Activated naive CD8-positive, alpha-beta T cell treated with anti-CD3 and anti-CD28 coated beads for 36 hours (primary cell): Measurements from ENCODE around the gene RHO. TPM values are rescaled to one million over a fixed set of nuclear protein-coding genes. Genes with fewer than 3 reads are reported as not detected.

Experiments used
- DNase-seq: peaks from one replicate; pipeline ENCODE4 v3.0.0; 2021
- H3K27ac Mint-ChIP-seq: one replicate; pipeline ENCODE4 v1.8.0; 2022; ENCODE audit warnings: mild to moderate bottlenecking, moderate library complexity, mixed read lengths
- H3K27me3 Mint-ChIP-seq: one replicate; pipeline ENCODE4 v1.8.0; 2022; ENCODE audit warnings: mild to moderate bottlenecking, mixed read lengths
- H3K36me3 Mint-ChIP-seq: one replicate; pipeline ENCODE4 v1.8.0; 2021; ENCODE audit warnings: mild to moderate bottlenecking, mixed read lengths
- H3K4me1 Mint-ChIP-seq: one replicate; pipeline ENCODE4 v1.8.0; 2021; ENCODE audit warnings: mixed read lengths
- H3K4me3 Mint-ChIP-seq: one replicate; pipeline ENCODE4 v1.8.0; 2022; ENCODE audit warnings: mild to moderate bottlenecking, moderate library complexity, mixed read lengths
- H3K9me3 Mint-ChIP-seq: one replicate; pipeline ENCODE4 v1.8.0; 2022; ENCODE audit warnings: mixed read lengths
- total RNA-seq, 2 experiments: library from RNA; stranded (reverse); gene quantifications; one replicate each; pipeline ENCODE4 v1.2.3, GENCODE V29; 2021

RHO gene
- total RNA-seq, 2 experiments from 2014 or later = not detected

- Mint-ChIP-seq H3K4me3 (no peak overlapping the region), H3K27me3 (no peaks in the 10 kb centered on the region), H3K9me3 (no peaks in the 10 kb centered on the region), H3K36me3 (no peaks in the 10 kb centered on the region), H3K27ac (no peak overlapping the region), H3K4me1 (no peaks in the 10 kb centered on the region)
- DNase-seq = no peak
These were observed 35.6 kb downstream of the RHO start for GRCh38 chr3:129563850-129564535.

- Mint-ChIP-seq H3K4me3 (no peak overlapping the region), H3K27ac (no peak overlapping the region), H3K36me3 (no peaks in the 10 kb centered on the region), H3K4me1 (no peaks in the 10 kb centered on the region), H3K9me3 (no peaks in the 10 kb centered on the region), H3K27me3 (no peaks in the 10 kb centered on the region)
- no peak for DNase-seq
These were observed 36.7 kb downstream of the RHO start for GRCh38 chr3:129564981-129565644.

- H3K9me3 Mint-ChIP-seq = no peaks in the 10 kb centered on the region
- no peaks in the 10 kb centered on the region for H3K4me1 Mint-ChIP-seq
- H3K4me3 Mint-ChIP-seq = no peak overlapping the region
- H3K36me3 Mint-ChIP-seq = no peaks in the 10 kb centered on the region
- H3K27ac Mint-ChIP-seq = no peak overlapping the region
- no peak for DNase-seq
- no peaks in the 10 kb centered on the region for H3K27me3 Mint-ChIP-seq
These were observed 37.5 kb downstream of the RHO start for GRCh38 chr3:129565902-129566301.

- H3K27ac Mint-ChIP-seq = no peak overlapping the region
- H3K4me1 Mint-ChIP-seq = no peaks in the 10 kb centered on the region
- H3K36me3 Mint-ChIP-seq = no peaks in the 10 kb centered on the region
- H3K9me3 Mint-ChIP-seq = no peaks in the 10 kb centered on the region
- no peak for DNase-seq
- H3K27me3 Mint-ChIP-seq = no peaks in the 10 kb centered on the region
- H3K4me3 Mint-ChIP-seq = no peak overlapping the region
These were observed 38.8 kb downstream of the RHO start for GRCh38 chr3:129567176-129567705.

GRCh38 chr3:129567939-129568338, 39.5 kb downstream of the RHO start:
- no peak for DNase-seq
- Mint-ChIP-seq H3K4me1 (no peaks in the 10 kb centered on the region), H3K27me3 (no peaks in the 10 kb centered on the region), H3K9me3 (no peaks in the 10 kb centered on the region), H3K4me3 (no peak overlapping the region), H3K36me3 (no peaks in the 10 kb centered on the region), H3K27ac (no peak overlapping the region)

GRCh38 chr3:129569856-129570255, 41.4 kb downstream of the RHO start:
- H3K4me1 Mint-ChIP-seq = no peaks in the 10 kb centered on the region
- DNase-seq = no peak
- H3K9me3 Mint-ChIP-seq = no peaks in the 10 kb centered on the region
- no peak overlapping the region for H3K27ac Mint-ChIP-seq
- H3K27me3 Mint-ChIP-seq = no peaks in the 10 kb centered on the region
- no peak overlapping the region for H3K4me3 Mint-ChIP-seq
- H3K36me3 Mint-ChIP-seq = no peaks in the 10 kb centered on the region

GRCh38 chr3:129571605-129572547, 43.4 kb downstream of the RHO start:
- Mint-ChIP-seq H3K36me3 (no peaks in the 10 kb centered on the region), H3K27ac (no peak overlapping the region), H3K4me3 (no peak overlapping the region), H3K4me1 (peaks cover 11% of the 10 kb centered on the region), H3K27me3 (no peaks in the 10 kb centered on the region), H3K9me3 (no peaks in the 10 kb centered on the region)
- no peak for DNase-seq

GRCh38 chr3:129572603-129573002, 44.2 kb downstream of the RHO start:
- no peak overlapping the region for H3K4me3 Mint-ChIP-seq

GRCh38 chr3:129573493-129573892, 45.1 kb downstream of the RHO start:
- Mint-ChIP-seq H3K9me3 (no peaks in the 10 kb centered on the region), H3K27me3 (no peaks in the 10 kb centered on the region), H3K4me3 (no peak overlapping the region), H3K4me1 (peaks cover 14% of the 10 kb centered on the region), H3K27ac (no peak overlapping the region), H3K36me3 (no peaks in the 10 kb centered on the region)
- no peak for DNase-seq

More at GRCh38 chr3:129572603-129573002, 44.2 kb downstream of the RHO start:
- H3K27ac Mint-ChIP-seq = no peak overlapping the region
- DNase-seq = no peak
- H3K9me3 Mint-ChIP-seq = no peaks in the 10 kb centered on the region
- H3K36me3 Mint-ChIP-seq = no peaks in the 10 kb centered on the region
- H3K27me3 Mint-ChIP-seq = no peaks in the 10 kb centered on the region
- H3K4me1 Mint-ChIP-seq = peaks cover 12% of the 10 kb centered on the region

- Mint-ChIP-seq H3K27me3 (no peaks in the 10 kb centered on the region), H3K4me1 (peaks cover 16% of the 10 kb centered on the region), H3K27ac (no peak overlapping the region), H3K9me3 (no peaks in the 10 kb centered on the region), H3K36me3 (no peaks in the 10 kb centered on the region), H3K4me3 (no peak overlapping the region)
- DNase-seq = no peak
These were observed 45.8 kb downstream of the RHO start for GRCh38 chr3:129574206-129574605.

GRCh38 chr3:129575233-129575996, 47.0 kb downstream of the RHO start:
- Mint-ChIP-seq H3K9me3 (no peaks in the 10 kb centered on the region), H3K27me3 (no peaks in the 10 kb centered on the region), H3K4me3 (no peak overlapping the region), H3K4me1 (peaks cover 16% of the 10 kb centered on the region), H3K27ac (no peak overlapping the region), H3K36me3 (no peaks in the 10 kb centered on the region)
- DNase-seq = no peak

GRCh38 chr3:129575997-129576384, 47.6 kb downstream of the RHO start:
- Mint-ChIP-seq H3K27ac (no peak overlapping the region), H3K27me3 (no peaks in the 10 kb centered on the region), H3K4me1 (peaks cover 16% of the 10 kb centered on the region)

GRCh38 chr3:129576514-129577352, 48.3 kb downstream of the RHO start:
- Mint-ChIP-seq H3K27ac (peak overlapping the region; percentile 66), H3K27me3 (no peaks in the 10 kb centered on the region), H3K4me1 (peaks cover 16% of the 10 kb centered on the region), H3K36me3 (no peaks in the 10 kb centered on the region), H3K4me3 (no peak overlapping the region), H3K9me3 (no peaks in the 10 kb centered on the region)
- DNase-seq = peak; percentile 28

More at GRCh38 chr3:129575997-129576384, 47.6 kb downstream of the RHO start:
- no peak overlapping the region for H3K4me3 Mint-ChIP-seq
- H3K9me3 Mint-ChIP-seq = no peaks in the 10 kb centered on the region
- no peaks in the 10 kb centered on the region for H3K36me3 Mint-ChIP-seq
- DNase-seq = no peak

- Mint-ChIP-seq H3K9me3 (no peaks in the 10 kb centered on the region), H3K4me1 (peaks cover 16% of the 10 kb centered on the region), H3K27me3 (no peaks in the 10 kb centered on the region), H3K27ac (no peak overlapping the region), H3K36me3 (no peaks in the 10 kb centered on the region), H3K4me3 (no peak overlapping the region)
- DNase-seq = no peak
These were observed 48.9 kb downstream of the RHO start for GRCh38 chr3:129577366-129577765.
